GM18505 (cell line): ENCODE results near the gene MRPS33.
"Not testable (repeated sequence)": the region's sequence is repeated elsewhere in the genome, so short reads cannot be mapped to it uniquely, and the experiment has no call there.

Experiments used
- ATAC-seq: cut with Tn5 transposase; IDR thresholded peaks from one replicate; pipeline ENCODE4 v1.9.1; 2021; ENCODE audit not compliant: unreplicated experiment
- POLR2A ChIP-seq: IDR thresholded peaks from 4 replicates; pipeline ENCODE4 v1.6.1; 2011; ENCODE audit warnings: borderline replicate concordance; ENCODE audit not compliant: insufficient read depth, insufficient read length; ENCODE audit errors: extremely low read depth

MRPS33 gene

DNA sequence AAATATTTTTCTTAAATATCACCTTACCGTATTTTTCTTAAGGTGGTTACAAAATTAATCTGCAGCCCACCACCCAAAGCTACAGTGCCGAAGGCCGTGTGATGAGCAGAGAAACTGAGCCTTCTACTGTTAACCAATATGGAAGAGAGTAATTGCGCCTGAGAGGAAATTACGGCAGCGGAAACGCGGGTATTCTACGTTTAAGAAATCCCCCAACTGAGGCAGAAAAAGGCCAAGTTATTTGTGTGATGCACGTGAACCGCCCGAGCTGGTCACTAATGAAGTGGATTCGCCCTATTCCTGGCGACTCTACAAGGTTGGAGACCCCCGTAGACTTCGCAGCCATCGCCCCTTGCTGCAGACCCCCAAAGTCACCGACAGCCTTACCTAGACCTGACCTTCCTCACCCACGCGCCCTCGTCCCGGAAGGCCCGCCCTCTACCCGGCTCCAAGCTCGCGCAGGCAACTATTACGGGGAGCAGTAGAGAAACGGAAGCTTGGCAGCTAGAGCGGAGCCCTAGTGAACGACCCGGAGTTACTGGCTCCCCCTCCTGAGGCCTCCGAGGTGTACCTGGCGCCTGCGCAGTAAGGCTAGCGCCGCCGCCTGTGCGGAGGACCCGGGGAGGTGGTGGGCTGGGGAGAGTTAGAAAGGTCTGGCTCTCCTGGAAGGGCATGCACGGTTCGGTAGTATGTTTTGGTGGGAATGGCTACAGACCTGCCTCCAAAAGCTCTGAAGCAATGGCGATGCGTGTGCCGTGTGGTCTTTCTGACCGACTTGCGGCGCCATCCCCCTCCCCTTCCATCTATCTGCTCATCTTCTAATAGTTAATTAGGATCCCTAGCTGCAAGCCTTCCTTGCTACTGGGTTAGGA is at the start of gene MRPS33:
MRPS33 (minus strand) TSS at position 429 of the 872 bp plus-strand sequence. CDS start 4,319 bp downstream, outside the sequence.
- peak; percentile 95 for TF ChIP-seq POLR2A
- peak; percentile 98 for ATAC-seq

DNA sequence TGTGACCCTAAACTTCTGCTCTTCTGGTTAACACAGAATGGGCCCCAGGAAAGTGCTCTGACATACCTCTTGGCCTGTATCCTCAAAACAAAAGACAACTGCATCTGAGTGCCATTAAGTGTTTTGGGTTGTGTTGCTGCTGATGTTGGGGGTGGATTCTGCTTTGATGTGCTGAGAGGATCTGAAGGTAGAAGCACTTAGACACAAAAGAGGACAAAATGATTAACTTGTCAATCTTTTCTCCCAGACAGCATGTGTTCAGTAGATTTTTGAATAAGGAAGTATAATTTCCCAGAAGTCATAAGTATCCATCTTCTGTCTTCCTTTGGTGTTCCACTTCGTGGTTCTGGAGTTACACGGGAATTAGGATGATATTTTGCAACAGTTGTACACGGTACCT is 43.0 kb upstream of the MRPS33 start:
- ATAC-seq = no peak
- TF ChIP-seq POLR2A = no peak

DNA sequence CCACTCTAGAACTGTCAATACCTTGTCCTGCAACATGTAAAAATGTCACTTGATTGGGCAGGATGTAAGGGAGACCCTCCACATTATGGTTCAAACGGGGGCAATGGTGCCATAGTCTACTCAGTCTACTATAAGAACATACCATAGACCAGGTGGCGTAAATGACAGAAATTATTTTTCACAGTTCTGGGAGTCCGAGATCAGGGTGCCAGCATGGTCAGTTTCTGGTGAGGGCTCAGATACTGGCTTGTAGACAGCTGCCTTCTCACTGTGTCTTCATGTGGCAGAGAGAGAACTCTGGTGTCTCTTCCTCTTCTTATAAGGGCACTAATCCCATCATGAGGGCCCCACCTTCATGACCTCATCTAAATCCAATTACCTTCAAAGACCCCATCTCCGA is 40.4 kb upstream of the MRPS33 start:
- no peak for TF ChIP-seq POLR2A
- ATAC-seq = no peak

- no peak for ATAC-seq
- TF ChIP-seq POLR2A = no peak
Observed at GRCh38 chr7:141053626-141054025, 38.9 kb upstream of the MRPS33 start.

DNA sequence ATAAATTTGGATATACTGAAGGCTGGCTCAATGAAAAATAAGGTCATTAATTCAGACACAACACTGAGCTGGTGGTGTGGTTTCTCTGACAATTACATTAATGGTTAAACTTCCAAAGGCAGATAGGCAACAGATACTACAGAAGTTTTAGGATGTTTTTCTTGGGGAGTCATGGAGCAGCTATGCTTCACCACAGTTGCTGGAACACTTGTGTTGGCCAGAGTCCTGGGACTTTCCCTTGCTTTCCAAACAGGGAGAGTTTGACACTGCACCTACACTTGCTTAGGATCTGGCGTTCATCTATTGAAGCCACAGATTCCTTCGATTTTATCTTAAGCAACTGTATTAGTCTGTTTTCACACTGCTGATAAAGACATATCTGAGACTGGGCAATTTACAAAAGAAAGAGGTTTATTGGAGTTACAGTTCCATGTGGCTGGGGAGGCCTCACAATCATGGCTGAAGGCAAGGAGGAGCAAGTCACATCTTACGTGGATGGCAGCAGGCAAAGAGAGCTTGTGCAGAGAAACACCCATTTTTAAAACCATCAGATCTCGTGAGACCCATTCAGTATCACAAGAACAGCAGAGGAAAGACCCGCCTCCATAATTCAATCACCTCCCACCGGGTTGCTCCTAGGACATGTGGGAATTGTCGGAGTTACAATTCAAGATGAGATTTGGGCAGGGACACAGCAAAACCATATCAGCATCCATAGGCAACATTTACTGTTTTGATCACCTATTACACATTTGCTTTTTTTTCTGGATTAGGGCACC is 31.3 kb upstream of the MRPS33 start:
- ATAC-seq = no peak
- TF ChIP-seq POLR2A = no peak

DNA sequence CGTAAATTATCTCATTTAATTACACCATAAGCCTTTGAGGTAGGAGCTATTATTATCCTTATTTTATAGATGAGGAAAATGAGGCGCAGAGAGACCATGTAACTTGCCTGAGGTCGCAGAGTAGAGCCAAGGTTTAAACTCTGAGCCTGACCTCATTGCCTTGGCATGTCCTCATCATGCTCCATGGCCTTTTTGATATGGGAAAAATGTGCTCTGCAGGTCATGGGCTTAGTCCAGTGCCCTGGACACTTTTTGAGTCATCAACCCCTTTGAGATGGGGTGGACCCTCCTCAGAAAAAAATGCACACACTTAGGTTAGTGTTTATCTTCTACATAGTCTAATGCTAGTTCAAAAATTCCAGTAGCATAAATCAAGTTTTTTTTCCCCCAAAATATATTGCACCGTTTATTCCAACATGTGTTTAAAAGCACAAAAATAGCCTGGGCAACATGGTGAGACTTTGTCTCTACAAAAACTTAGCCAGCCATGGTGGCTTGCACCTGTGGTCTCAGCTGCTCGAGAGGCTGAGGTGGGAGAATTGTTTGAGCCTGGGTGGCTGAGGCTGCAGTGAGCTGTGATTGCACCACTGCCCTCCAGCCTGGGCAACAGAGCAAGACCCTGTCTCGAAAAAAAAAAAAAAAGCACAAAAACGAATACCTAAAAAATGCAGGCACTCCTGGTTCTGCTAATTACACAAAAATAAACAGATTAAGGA is 30.5 kb upstream of the MRPS33 start:
- no peak for TF ChIP-seq POLR2A
- ATAC-seq = no peak

- no peak for ATAC-seq
- no peak for TF ChIP-seq POLR2A
Observed at GRCh38 chr7:141043616-141044015, 28.9 kb upstream of the MRPS33 start.

GRCh38 chr7:141042222-141043193 is 27.8 kb upstream of the MRPS33 start:
- TF ChIP-seq POLR2A = no peak
- no peak for ATAC-seq

GRCh38 chr7:141039376-141039775 is 24.6 kb upstream of the MRPS33 start:
- no peak for ATAC-seq
- no peak for TF ChIP-seq POLR2A

DNA sequence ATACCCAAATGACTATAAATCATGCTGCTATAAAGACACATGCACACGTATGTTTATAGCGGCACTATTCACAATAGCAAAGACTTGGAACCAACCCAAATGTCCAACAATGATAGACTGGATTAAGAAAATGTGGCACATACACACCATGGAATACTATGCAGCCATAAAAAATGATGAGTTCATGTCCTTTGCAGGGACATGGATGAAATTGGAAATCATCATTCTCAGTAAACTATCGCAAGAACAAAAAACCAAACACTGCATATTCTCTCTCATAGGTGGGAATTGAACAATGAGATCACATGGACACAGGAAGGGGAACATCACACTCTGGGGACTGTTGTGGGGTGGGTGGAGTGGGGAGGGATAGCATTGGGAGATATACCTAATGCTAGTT is 23.3 kb upstream of the MRPS33 start:
- not testable (repeated sequence) for ATAC-seq

DNA sequence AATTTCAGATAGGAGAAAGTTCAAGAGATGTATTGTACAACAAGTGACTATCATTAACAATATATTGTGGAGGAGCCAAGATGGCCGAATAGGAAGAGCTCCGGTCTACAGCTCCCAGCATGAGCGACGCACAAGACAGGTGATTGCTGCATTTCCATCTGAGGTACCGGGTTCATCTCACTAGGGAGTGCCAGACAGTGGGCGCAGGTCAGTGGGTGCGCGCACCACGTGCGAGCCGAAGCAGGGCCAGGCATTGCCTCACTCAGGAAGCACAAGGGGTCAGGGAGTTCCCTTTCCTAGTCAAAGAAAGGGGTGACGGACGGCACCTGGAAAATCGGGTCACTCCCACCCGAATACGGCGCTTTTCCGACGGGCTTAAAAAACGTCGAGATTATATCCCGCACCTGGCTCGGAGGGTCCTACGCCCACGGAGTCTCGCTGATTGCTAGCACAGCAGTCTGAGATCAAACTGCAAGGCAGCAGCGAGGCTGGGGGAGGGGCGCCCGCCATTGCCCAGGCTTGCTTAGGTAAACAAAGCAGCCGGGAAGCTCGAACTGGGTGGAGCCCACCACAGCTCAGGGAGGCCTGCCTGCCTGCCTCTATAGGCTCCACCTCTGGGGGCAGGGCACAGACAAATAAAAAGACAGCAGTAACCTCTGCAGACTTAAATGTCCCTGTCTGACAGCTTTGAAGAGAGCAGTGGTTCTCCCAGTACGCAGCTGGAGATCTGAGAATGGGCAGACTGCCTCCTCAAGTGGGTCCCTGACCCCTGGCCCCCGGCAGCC is 18.0 kb upstream of the MRPS33 start:
- not testable (repeated sequence) for ATAC-seq

GRCh38 chr7:141028767-141029166 is 14.0 kb upstream of the MRPS33 start:
- no peak for ATAC-seq
- TF ChIP-seq POLR2A = no peak
